Stimulated activated CD4-positive, alpha-beta T cell treated with anti-CD3 and anti-CD28 coated beads, Interleukin-15, amount 100 ng/mL, for 24 hours (primary cell): ENCODE results near the gene NONO.
"Not testable (repeated sequence)": the region's sequence is repeated elsewhere in the genome, so short reads cannot be mapped to it uniquely, and the experiment has no call there.

Source experiments
- DNase-seq: peaks from one replicate; pipeline ENCODE4 v3.0.0-alpha.2; 2020

Gene NONO

DNA sequence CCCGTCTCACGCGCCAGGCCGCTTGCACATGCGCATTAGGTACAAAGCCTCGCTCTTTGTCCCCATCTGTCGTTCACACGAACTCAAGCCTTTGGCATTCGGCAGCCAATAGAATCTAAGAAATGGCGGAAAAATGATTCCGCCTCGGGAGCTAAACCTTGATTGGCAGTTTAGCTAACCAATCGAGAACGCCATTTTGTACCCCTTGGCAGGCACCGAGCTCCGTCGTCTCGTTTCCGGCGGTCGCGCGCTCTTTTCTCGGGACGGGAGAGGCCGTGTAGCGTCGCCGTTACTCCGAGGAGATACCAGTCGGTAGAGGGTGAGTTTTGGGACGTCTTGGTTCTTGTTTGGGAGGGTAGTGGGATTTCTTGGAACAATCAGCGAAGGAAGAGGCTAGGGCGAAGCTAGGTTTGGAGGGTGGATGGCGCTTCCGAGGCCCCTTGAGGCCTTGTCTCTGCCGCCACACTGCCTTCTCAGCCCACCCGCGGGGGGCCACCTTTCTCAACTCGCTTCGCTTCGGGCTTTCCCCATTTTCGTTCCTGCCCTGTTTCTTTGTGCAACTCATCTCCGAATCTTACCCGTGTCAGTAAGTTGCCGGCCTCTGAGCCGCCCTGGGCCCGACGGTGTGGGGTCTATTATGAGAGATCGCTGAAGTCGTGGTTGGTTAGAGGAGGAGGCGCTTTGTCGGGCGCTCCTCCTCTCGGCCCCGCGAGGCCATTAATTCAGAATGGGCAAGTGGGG is at the start of gene NONO:
NONO (plus strand) TSS at position 233 of the 741 bp plus-strand sequence. CDS start 7,003 bp downstream, outside the sequence.
- peak; percentile 85 for DNase-seq

DNA sequence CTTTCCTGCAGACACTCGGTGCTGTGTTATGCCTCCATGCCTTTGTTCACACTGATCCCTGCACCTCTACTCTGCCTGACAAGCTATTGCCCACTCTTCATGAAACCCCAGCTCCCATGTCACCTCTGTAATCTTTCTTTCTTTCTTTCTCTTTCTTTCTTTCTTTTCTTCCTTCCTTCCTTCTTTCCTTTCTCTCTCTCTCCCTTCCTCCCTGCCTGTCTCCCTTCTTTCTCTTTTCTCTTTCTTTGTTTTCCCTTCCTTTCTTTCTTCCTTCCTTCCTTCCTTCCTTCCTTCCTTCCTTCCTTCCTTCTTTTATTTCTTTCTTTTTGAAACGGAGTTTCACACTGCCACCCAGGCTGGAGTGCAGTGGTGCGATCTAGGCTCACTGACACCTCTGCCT is 48.0 kb upstream of the NONO start:
- DNase-seq, result no peak

GRCh38 chrX:71236836-71237235 is 46.6 kb upstream of the NONO start:
- DNase-seq, result no peak

GRCh38 chrX:71239781-71240180 is 43.7 kb upstream of the NONO start:
- DNase-seq, result no peak

GRCh38 chrX:71241301-71241700 is 42.1 kb upstream of the NONO start:
- DNase-seq, result no peak

DNA sequence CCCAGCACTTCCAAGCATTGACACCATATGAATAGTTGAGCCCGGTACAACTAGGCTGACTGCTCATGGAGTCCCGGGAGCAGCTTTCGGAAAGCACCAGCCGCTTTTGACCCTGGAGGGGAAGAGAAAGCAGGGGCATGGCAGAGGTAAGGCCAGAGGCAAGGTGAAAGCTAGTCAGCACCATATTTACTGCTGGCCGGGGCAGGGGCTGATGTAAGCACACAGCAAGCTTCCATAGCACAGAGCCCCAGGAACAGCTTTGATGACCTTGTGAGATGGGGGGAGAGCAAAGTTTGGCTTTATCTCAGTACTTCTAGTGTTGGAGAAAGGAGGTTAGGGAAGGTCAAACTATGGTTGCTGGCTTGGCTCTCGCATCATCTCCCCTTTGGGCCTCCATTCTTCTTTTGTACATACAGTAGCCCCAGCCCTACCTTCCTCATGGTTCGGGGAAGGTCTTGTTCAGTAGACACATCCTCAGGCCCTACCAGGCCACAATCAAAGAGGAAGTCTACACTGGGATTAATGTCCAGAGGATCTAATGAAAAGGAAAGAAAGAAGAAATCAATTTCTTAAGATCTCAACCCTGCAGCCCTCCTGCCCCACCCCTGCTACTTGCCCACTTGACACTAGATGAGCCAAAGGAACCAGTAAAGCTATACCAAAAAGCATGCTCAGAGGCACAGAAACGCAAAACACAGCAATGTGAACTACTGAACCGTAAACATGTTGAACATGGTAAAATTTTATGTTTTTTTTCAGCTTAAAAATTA is 38.9 kb upstream of the NONO start:
- DNase-seq, result no peak

DNA sequence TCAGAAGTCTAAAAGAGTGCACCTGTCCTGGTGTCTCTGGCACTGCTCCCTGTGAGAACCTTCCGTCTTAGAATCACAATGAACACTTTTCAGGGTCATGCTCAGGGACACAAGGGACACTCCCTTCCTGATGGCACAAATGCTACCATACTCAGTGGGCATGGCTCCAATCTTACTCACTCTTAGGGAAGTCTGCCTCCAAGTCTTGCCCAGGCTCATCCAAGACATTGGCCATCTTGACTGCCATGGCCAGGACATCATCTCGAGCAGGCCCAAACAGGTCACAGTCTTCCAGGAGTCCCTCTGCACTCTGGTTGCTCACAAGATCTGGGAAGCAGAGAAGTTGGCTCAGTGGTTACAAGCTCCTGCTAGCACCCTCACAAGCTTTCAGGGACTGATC is 38.3 kb upstream of the NONO start:
- DNase-seq, result no peak

DNA sequence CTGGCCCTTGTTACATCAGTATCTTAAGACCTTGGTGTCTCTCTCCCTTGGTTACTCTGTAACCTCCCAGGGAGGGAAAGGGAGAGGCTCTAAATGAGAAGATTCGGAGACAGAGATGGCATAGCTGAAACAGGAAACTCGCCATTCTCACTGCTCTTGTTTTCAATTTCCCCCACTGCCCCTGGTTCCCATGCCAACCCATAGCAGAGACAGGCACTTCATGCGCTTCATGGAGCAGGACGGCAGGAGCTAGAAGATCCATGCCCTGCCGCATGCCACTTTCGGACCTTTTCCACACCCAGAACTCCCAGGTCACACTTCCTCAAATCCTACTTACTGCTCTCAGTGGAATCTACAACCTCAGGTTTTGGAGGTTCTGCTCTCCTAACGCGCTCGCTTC is 32.6 kb upstream of the NONO start:
- no peak for DNase-seq

DNA sequence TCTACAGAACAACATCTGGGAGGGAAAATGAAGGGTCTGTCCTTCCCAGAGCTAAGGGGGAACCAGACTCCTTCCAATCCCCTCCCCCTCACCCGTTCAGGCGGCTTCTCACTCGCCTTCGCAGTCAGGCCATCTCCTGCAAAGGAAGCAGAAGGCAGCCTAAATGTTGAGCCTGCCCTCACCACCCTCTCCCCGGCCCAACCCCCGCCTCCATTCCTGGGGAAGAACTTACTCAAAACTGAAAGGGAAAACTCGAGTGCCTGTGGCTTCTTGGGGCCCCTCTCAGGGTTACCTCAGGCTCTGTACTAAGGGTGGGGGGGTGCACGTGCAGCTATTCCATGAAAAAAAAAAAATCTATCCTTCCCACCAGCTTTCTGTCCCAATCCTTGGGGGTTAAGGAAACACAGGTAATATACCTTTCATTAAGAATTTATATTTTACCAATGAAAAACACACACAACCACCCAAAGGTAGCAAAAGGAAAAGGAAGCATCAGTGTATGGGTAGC is 31.9 kb upstream of the NONO start:
- DNase-seq, result peak; percentile 60

GRCh38 chrX:71252221-71252620 is 31.2 kb upstream of the NONO start:
- no peak for DNase-seq

DNA sequence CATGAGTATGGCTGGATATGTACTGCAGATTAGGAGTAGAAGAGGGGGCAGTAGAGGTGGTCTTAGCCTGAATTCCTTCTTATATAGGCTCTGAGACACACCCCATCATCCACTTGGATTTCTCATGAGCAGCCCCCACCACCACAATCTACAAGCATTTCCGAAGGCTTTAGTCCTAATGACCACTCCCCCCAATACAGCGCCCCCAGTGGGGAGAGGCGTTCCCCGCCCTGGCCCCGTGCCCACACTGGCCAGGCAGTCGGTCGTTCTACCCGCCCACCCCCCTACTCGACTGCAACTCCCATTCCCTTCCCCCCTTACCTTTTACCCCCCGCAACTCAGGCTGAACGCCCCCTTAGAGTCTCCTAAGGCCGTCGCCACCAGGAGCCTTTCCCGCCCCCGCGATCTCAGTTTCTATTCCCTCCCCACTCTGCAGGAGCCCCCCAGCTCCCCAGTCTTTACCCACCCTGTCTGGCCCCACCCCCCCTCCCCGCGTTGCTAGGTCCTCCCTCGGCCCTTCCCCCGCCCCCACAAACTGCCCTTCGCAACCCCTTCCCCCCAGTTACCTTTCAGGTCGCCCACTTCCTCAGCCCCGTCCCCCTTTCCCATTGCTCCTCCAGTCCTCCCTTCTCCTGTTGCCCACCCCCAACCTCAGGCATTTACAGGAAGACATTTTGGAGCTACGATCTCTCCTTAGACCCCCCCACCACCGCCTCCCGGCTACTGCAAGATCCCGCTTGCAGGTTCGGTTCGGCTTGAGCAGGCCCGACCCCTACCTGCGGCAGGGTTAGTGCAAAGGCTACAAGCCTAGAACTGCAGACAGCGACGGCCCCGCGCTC is 30.0 kb upstream of the NONO start:
- peak; percentile 43 for DNase-seq

DNA sequence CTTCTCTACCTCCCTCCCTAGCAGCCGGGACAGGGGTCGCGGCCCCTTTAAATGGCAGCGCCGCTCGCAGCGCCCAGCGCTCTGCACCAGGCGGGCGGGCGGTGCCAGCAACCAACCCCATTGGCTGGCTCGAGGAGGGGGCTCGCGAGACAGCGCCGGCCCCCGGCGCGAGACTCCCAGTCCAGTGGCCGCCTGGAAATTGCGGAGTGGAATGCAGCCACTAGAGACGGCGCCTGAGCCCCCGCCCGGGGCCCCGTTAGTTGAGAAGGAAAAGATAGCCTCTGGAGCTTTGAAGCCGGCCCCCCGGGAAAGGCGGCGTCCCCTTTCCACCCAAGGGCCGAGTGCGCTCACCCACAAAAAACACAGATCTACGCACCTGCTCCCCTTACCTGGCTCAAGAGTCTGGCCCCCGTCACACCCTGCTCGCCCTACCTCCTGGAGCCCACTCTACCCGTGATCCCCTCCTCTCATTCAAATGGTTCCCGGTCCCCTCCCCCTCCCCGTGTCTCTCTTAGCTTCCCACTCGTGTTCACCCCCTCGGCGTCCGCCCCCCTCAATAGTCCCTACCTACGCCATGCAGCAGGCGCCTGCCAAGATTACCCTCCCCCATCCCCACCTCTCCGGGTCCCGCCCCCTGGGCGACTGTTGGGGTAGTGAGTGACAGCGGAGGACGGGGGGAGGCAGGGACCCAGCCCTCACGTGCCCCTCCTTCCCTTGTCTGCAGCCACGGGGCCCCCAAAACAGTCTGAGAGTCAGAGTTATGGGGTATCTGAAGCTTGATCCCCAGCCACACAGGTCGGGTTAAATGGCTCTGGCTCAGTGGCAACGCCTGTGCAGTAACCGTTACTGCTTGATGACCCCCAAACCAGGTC is 29.1 kb upstream of the NONO start, which contains the start of gene ZMYM3:
ZMYM3 (minus strand) TSS at position 49 of the 872 bp plus-strand sequence. CDS start 885 bp downstream, outside the sequence.
- DNase-seq, result peak; percentile 83

GRCh38 chrX:71256051-71256450 is 27.4 kb upstream of the NONO start:
- DNase-seq, result no peak

GRCh38 chrX:71256856-71257255 is 26.6 kb upstream of the NONO start:
- DNase-seq, result no peak

DNA sequence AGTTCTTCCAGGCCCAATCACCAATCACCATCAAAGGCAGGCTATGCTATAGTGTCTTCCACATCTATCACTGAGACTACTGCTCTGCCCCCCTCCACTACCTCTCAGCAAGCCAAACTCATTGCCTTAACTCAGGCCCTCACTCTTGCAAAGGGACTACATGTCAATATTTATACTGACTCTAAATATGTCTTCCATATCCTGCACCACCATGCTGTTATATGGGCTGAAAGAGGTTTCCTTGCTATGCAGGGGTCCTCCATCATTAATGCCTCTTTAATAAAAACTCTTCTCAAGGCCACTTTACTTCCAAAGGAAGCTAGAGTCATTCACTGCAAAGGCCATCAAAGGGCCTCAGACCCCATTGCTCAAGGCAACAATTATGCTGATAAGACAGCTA is 14.8 kb upstream of the NONO start:
- DNase-seq, result not testable (repeated sequence)

- DNase-seq, result no peak
Measured at GRCh38 chrX:71269801-71270395, 13.5 kb upstream of the NONO start.

DNA sequence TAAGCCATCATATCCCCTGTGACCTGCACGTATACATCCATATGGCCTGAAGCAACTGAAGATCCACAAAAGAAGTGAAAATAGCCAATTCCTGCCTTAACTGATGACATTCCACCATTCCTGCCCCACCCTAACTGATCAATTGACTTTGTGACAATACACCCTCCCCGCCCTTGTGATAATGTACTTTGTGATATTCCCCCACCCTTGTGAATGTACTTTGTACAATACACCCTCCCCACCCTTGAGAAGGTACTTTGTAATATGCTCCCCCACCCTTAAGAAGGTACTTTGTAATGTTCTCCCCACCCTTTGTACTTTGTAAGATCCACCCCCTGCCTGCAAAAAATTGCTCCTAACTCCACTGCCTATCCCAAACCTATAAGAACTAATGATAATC is 11.1 kb upstream of the NONO start:
- not testable (repeated sequence) for DNase-seq

DNA sequence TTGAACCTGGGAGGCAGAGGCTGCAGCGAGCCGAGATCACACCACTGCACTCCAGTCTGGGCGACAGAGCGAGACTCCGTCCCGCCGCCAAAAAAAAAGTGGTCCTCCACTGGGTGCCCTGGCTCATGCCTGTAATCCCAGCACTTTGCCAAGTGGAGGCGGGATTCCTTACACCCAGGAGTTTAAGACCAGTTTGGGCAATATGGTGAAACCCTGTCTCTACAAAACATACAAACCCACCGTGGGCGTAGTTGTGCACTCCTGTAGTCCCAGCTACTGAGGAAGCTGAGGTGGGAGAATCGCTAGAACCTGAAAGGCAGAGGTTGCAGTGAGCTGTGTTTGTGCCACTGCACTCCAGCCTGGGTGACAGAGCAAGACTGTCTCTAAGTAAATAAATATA is 2.1 kb upstream of the NONO start:
- not testable (repeated sequence) for DNase-seq

DNA sequence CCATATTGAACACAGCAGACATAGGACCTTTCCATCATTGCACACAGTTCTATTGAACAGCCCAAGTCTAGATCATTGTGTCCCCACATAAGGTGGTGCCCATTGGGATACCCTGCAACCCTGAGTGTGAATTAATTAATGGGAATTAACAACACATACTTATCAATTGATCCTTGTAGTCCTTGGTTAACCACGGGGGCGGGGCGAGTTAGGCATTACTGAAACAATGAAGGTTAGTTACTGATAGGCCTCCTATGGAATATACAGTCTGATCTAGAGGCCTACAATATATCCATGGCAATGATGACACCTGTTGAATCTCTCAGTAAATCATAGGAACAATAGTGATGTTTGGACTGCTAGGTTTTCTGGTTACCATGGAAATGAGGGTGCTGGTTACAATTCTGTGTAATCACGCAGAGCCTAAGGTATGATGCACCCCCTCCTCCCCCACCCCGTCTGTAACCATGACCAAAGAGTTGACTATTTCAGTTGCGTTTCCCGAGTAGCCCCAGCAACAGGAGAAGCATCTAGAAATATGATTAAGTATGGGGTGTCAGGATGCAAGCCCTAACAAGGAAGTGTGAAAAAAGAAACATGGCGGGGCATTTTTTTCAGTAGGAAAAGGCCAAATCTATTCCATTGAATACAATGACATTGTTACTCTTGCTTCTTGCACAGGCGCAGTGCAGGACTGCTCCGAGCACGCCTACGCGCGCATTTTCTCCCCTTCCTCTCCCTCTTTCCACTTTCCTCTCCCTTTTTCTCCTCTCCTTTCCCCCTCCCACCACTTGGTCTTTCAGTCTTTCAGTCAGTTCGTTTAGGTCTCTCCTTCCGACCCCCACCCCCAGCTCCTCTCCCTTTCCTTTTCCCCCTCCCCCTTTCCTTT is 677 bp upstream of the NONO start:
- peak; percentile 70 for DNase-seq

GRCh38 chrX:71285929-71286328 is 2.5 kb downstream of the NONO start:
- no peak for DNase-seq

- DNase-seq, result no peak
Measured at GRCh38 chrX:71291381-71291780, 7.9 kb downstream of the NONO start.
